ENCODE data around the gene CDH16.
"Not testable (repeated sequence)": the region's sequence is repeated elsewhere in the genome, so short reads cannot be mapped to it uniquely, and the experiment has no call there.

The CDH16 gene

GRCh38 chr16:66899310-66899944 is 19.3 kb downstream of the CDH16 start:
- DNase-seq = no peak
- no peak for TF ChIP-seq CTCF (IDR thresholded peaks at IDR 0.05; ENCODE audit: low read depth, low read length)
- Histone ChIP-seq H3K36me3 (no peaks in the 10 kb centered on the region), H3K4me3 (ENCODE audit: low read depth, low read length) (no peak overlapping the region), H3K27me3 (no peaks in the 10 kb centered on the region), H3K9me3 (no peaks in the 10 kb centered on the region), H3K4me1 (peaks cover 23% of the 10 kb centered on the region)

GRCh38 chr16:66898933-66899309 is 19.8 kb downstream of the CDH16 start:
- Histone ChIP-seq H3K4me3 (ENCODE audit: low read depth, low read length) (no peak overlapping the region), H3K27me3 (no peaks in the 10 kb centered on the region), H3K4me1 (peaks cover 23% of the 10 kb centered on the region), H3K9me3 (no peaks in the 10 kb centered on the region), H3K36me3 (no peaks in the 10 kb centered on the region)
- no peak for TF ChIP-seq CTCF (IDR thresholded peaks at IDR 0.05; ENCODE audit: low read depth, low read length)
- DNase-seq = no peak

- DNase-seq = peak; percentile 61
- H3K27me3 ChIP-seq = no peaks in the 10 kb centered on the region
- peaks cover 23% of the 10 kb centered on the region for H3K4me1 ChIP-seq
- no peak for TF ChIP-seq CTCF (IDR thresholded peaks at IDR 0.05; ENCODE audit: low read depth, low read length)
- H3K9me3 ChIP-seq = no peaks in the 10 kb centered on the region
- H3K36me3 ChIP-seq = no peaks in the 10 kb centered on the region
- H3K4me3 ChIP-seq (ENCODE audit: low read depth, low read length) = no peak overlapping the region
Measured at GRCh38 chr16:66898207-66898606, 20.5 kb downstream of the CDH16 start.

- DNase-seq; H3K36me3 ChIP-seq; H3K27me3 ChIP-seq; H3K4me3 ChIP-seq (ENCODE audit: low read depth, low read length); H3K9me3 ChIP-seq: not testable (repeated sequence)
- peaks cover 23% of the 10 kb centered on the region for H3K4me1 ChIP-seq
Measured at GRCh38 chr16:66896682-66897081, 22.0 kb downstream of the CDH16 start.

GRCh38 chr16:66895999-66896398 is 22.7 kb downstream of the CDH16 start:
- TF ChIP-seq CTCF (IDR thresholded peaks at IDR 0.05; ENCODE audit: low read depth, low read length) = no peak

GRCh38 chr16:66895689-66895979 is 23.1 kb downstream of the CDH16 start:
- TF ChIP-seq CTCF (IDR thresholded peaks at IDR 0.05; ENCODE audit: low read depth, low read length) = no peak

More at GRCh38 chr16:66895999-66896398, 22.7 kb downstream of the CDH16 start:
- no peaks in the 10 kb centered on the region for H3K9me3 ChIP-seq
- H3K27me3 ChIP-seq = no peaks in the 10 kb centered on the region
- no peak for DNase-seq
- H3K36me3 ChIP-seq = peaks cover 6% of the 10 kb centered on the region; the same call in 1 of the 2 replicates
- H3K4me1 ChIP-seq = peaks cover 22% of the 10 kb centered on the region
- no peak overlapping the region for H3K4me3 ChIP-seq (ENCODE audit: low read depth, low read length)

More at GRCh38 chr16:66895689-66895979, 23.1 kb downstream of the CDH16 start:
- H3K36me3 ChIP-seq = peaks cover 6% of the 10 kb centered on the region; the same call in 1 of the 2 replicates
- H3K4me3 ChIP-seq (ENCODE audit: low read depth, low read length) = no peak overlapping the region
- H3K9me3 ChIP-seq = no peaks in the 10 kb centered on the region
- DNase-seq = no peak
- peaks cover 20% of the 10 kb centered on the region for H3K4me1 ChIP-seq
- no peaks in the 10 kb centered on the region for H3K27me3 ChIP-seq
